Retina (tissue), 1 donor: ENCODE measurements around the gene ZKSCAN7.
A peak's percentile ranks its signal among the peaks of the same experiment; 100 is the strongest.
"Not testable (repeated sequence)": the region's sequence is repeated elsewhere in the genome, so short reads cannot be mapped to it uniquely, and the experiment has no call there.

Experiments used
- DNase-seq: peaks from one replicate; pipeline ENCODE4 v3.0.0-alpha.2; 2016

Gene ZKSCAN7

DNA sequence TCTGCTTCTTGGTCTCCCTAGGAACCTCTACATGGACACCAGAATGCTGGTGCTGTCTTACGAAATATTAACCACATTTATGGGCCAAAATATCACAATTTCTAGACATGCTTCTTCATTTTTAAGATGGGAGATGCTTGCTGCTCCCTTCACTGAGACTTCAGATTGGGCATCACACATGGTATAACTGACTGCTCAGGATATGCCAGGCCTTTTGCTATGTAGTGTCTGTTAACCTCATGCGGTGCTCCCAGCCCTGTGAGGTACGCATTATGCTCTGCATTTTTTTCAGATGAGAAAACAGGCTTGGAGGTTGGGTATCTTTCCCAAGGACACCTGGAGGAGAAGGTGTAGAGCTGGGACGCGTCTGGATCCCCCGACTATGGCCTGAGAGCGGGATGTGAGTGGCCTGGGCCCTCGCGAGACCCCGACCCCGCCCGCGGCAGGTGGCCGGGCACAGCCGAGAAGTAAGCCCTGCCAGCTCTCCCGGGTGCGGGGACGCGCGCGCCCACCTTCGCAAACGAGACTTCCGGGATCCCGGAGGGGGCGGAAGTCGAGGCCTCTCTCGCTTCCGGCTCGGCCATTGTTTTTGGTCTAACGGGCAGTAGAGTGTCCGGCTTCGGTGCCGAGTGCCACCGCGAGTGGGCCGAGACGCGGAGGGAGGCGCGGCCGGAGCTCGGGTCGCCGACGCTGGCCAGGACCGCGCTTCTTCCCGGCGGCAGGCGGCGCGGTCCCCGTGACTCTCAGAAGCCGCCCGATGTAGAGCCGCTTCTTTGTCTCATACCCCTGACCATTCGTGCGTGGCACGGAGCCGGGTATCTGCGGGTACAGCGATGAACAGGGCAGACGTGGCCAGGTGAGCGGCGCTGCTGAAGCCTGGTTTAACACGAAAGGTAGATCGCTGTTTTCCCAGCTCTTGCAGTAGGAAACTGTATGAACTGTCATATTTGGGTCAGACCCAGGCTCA lies at the start of gene ZKSCAN7:
ZKSCAN7 (plus strand) TSS at position 568 of the 967 bp plus-strand sequence. CDS start 1,855 bp downstream, outside the sequence.
- DNase-seq: peak; percentile 96

DNA sequence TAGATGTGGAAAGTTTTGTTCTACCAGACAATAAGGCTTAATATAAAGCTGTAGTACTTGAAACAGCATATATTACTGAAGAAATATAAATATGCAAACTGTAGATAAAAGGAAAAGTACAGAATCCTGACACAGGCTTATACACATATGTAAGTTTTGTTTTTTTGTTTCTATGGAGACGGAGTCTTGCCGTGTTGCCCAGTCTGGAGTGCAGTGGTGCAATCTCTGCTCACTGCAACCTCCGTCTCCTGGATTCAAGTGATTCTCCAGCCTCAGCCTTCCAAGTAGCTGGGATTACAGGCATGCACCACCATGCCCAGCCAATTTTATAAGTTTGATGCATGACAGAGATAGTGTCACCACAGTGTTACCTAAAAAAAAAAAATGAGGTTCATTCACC lies 48.4 kb upstream of the ZKSCAN7 start:
- DNase-seq: no peak

DNA sequence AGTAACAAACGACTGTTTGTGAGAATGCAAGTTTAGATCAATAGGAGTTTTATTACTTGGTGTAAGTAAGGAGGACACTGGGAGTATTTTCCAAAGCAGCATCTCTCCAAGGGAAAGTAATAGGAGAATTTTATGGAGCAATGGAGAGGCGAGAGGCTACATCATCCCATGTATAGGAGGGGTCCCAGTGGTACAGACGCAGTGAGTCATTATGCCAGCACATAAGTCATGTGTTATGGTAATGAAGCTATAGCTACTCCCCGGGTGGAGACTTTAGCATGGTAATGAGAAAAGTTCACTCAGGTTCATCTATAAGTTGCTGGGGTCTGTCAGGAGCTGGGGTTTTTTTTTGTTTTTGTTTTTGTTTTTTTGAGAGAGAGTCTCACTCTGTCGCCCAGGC lies 48.0 kb upstream of the ZKSCAN7 start:
- DNase-seq: no peak

DNA sequence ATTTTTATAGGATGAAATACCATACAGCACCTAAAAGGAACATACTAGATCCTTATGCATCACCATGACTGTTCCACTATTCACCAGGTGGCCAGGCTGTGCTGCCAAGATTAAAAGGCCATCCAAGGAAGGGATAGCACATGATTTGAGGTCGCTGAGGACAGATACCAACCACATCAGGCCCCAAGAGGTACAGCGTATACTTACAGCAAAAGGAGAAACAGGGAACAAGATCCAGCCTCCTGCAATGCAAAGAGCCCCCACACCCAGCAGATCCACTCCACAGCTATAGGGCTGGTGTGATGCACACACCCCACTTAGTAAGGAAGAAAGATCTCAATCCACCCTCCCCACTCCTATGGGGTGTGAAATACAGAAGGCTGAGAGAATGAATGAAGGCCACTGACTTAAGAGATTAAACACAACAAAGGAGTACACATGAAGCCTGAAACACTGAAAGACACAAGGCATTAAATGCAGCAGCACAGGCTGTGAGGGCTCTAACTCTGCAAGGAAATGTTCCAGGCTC lies 45.5 kb upstream of the ZKSCAN7 start:
- DNase-seq: no peak

DNA sequence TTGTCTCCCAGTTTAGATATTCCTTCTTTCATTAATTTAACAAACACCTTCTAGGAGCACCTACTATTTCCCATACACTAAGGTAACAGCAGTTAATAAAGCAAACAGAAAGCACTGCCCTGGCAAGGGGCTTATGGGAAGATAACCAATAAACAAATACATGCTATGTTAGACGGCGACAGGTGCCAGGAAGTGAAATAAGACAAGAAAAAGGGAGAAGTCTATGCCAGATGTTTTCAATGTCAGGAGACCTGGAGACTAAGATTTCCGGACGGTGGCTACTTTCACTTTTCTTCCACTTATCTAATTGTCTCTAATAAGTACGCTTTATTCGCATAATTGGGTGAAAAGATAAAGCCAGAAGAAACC lies 45.0 kb upstream of the ZKSCAN7 start:
- DNase-seq: peak; percentile 44

DNA sequence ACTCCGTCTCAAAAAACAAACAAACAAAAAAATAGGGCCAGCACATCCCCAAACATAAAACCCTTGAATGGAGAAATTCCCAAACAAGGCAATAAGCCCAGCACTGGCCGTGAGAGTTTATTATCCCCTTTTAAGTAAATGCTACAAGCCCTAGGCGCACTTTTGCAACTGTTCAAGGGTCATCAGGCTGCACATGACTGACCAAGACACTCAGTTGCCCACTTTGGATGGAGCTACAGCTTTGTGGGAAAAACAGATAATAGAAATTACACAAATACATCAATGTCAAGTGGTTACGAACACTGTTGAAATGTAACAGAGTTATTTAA lies 43.8 kb upstream of the ZKSCAN7 start:
- no peak for DNase-seq

DNA sequence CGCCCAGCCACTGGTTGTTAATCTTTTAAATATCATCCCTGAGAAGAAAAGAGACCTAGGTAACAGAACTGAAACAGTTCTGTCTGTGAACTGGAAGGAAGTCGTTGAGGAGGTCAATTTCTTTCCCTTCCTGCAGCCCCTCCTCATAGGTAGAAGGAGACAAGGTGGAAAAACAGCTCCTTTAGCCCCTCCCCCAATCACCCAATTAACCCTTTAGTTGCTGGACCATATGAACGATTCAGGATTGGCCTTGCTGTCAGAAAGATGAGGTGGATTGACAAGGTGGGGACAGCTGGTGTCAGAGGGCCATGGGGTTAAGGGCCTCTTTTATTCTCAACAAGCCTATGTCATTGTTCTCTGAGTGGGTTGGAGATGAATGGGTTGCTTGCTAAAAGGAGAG lies 41.5 kb upstream of the ZKSCAN7 start:
- DNase-seq: no peak

DNA sequence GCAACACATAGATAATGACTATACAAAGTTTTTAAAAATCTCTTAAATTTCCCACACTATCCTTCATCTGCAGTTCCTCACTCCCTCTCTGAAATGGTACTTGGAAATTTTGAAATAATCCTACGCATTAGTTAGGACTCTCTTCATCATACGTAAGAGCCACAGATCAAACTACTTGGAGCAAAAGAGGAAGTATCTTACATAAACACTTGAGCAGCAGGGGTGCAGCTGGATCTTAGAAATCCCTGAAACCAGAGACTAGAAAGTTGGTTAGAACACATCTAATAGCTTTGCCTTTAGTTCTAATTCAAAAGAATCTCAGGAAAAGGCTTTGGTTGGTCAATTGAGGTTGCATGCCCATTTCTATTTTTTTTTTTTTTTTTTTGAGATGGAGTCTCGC lies 38.8 kb upstream of the ZKSCAN7 start:
- DNase-seq: no peak

DNA sequence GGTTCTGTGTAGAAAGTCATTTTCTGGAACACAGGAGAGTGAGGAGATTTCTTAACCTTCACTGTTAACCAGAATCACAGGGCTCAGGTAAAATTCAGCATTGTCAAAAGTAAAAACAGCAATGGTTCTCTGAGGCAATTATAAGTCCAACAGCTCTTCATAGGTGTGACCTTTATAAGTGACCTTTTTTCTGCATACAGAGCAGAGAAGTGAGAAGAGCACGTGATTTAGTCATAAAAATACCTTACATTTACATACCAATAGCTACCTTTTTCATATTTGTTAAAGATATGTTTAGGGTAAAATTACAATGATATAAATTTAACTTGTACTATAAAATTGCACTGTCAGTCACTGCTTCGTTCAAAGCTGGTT lies 36.2 kb upstream of the ZKSCAN7 start:
- no peak for DNase-seq

DNA sequence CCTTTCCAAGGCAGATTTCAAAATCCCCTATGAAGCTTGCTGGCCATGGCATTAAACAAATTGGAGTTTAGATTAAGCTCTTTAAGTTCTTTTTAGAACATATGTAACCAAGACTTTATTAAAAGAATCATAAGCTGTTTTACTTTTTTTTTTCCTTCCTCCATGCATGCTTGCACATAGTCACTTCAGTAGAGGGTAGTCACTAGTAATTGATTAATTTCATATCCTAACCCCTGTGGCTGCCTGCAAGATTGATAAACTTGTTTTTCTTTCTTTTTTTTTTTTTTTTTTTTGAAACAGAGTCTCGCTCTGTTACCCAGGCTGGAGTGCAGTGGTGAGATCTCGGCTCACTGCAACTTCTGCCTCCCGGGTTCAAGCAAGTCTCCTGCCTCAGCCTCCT lies 33.3 kb upstream of the ZKSCAN7 start:
- no peak for DNase-seq

DNA sequence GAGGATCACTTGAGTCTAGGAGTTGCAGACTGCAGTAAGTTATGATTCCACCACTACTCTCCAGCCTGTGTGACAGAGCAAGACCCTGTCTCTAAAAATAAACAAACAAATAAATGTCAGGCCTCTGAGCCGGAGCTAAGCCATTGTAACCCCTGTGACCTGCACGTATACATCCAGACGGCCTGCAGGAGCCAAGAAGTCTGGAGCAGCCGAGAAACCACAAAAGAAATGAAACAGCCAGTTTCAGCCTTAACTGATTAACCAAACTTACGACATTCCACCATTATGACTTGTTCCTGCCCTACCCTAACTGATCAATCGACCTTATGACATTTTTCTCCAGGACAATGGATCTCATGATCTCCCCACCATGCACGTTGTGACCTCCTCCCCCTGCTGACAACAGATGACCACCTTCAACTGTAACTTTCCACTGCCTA lies 32.5 kb upstream of the ZKSCAN7 start:
- no peak for DNase-seq

DNA sequence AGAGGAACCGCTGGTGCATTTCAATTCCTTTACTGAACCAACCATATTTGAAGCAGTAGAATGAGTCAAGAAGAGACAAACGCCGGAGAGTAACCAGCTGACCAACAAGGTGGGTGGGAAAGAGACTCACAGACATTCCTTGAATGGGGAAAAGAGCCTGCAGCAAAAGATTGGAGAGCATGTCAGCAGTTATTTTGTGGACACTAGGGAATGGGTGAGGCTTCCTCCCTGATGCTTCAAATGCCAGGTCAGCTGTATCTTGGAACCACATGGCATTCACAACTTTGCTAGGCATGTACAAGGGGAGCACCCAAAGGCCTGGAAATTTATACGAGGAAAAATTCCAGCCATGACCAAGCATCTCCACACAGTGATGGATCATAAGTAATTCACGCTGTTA lies 29.9 kb upstream of the ZKSCAN7 start:
- no peak for DNase-seq

DNA sequence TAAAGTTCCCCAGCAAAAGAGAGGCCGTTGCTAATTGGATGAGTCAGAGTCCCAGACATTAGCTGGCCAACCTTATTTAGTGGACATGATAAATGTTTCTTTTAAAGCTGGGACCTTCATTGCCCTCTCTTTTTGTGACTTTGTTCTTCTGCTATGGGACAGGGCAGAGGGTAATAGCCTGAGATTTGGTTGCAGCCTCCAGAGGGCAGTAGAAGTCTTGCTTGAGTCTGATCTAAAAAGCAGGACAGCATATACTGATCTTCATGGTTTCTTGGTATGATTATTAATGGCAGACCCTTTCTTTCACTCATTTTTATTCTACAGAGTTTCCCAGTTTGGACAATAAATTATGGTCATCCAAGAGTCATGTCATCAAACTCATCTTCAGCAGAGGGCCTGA lies 25.1 kb upstream of the ZKSCAN7 start:
- no peak for DNase-seq

DNA sequence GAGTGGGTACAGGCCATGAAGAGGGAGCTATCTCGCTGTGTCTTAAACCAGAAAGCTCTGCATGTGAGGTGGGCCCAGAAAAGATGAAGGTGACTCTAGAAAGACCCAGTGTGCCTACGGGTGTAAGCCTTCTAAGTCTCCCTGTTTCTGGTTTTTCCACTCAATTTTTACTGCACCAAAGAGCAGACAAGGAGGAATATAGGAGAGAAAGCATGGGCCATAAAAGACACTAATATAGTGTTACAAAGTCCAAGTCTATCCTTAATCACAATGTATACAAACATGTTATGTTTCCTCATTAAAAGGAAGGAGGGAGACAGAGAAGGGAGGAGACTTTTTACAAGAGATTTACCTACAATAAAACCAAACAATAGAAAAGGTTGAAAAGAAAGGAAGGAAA lies 24.1 kb upstream of the ZKSCAN7 start:
- no peak for DNase-seq

DNA sequence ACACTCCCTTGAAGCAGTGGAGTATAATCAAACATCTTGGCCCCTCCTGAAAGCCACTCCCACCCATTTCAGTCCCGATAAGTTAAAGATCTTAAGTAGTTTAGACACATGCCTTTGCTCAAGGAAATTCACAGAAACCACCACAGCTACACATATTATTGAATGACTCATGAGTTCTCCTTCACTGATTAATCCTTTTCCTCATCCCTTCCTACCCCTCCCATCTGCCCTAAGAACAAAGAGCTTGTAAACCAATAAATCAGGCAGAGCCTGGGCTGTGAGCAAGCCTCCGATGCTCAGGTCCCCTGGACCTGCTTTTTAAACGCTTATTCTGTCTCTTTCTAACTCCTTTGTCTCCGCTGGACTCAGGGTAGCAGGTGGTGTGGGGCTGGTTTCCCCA lies 20.3 kb upstream of the ZKSCAN7 start:
- not testable (repeated sequence) for DNase-seq

DNA sequence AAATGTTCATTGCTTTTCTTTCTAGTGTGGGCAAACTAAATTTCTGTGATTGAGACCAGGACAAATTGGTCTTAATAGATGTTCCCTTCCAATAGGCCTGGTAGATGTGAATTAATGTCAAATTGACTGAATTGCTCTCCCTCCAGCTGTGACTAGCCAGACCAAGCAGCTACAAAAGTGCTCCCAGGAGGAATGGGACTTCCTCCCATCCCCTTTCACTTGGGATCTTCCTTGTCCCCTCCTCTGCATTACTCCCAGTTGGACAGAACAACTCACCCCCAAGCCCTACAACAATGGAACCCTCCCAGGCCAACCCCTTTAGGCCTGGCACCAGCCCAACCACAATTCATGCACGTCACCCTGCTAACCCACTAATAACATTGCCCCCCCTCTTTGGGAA lies 19.6 kb upstream of the ZKSCAN7 start:
- DNase-seq: peak; percentile 2

DNA sequence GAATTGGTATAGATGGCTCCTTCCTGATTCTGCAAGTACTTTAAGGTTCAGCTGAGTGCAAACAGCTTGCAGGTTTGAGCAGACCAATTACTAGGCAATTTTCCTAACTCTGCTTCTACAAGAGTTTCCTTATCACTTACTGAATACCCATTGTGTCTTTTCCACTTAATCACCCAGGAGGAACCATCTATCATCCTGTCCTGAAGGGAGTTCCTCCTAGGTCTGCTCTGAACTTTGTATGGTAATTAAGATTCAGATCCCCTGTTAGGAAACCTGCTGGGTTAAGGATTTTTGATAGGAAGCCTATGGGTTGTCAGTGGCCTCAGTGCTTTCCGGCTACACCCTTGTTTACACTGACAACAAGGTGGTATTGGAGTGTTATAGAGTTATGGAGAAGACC lies 10.2 kb upstream of the ZKSCAN7 start:
- DNase-seq: not testable (repeated sequence)

DNA sequence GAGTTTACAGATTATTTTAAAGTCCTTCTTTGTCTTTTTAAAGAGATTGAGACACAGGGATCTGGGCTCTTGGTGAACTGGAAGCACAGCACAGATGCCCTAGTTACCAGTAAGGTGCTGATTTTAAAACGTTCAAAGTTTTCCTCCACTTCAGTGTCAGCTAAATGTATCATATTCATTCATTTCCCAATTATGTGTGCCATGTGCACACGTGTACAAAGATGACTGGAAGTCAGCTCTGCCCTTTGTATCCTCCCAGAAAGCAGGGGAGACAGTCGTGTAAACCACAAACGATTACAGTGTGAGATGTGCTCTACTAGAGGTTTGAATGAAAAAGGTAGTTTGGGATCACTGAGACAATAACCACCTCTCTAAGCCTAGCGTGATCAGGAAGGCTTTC lies 730 bp downstream of the ZKSCAN7 start:
- DNase-seq: no peak

DNA sequence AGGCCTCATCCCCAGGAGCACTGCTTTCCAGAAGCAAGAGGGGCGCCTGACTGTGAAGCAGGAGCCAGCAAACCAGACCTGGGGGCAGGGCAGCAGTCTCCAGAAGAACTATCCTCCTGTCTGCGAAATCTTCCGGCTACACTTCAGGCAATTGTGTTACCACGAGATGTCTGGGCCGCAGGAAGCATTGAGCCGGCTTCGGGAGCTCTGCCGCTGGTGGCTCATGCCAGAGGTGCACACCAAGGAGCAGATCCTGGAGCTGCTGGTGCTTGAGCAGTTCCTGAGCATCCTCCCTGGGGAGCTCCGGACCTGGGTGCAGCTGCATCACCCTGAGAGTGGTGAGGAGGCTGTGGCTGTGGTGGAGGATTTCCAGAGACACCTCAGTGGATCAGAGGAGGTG lies 2.1 kb downstream of the ZKSCAN7 start:
- no peak for DNase-seq

DNA sequence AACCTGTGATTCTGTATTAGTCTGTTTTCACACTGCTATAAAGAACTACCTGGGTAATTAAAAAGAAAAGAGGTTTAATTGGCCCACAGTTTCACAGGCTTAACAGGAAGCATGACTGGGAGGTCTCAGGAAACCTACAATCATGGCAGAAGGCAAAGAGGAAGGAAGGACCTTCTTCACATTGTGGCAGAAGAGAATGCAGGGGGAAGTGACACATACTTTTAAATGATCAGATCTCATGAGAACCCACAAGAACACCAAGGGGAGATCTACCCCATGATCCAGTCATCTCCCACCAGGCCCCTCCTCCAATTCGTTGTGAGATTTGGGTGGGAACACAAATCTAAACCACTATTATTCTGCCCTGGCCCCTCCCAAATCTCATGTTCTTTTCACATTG lies 6.1 kb downstream of the ZKSCAN7 start:
- no peak for DNase-seq

DNA sequence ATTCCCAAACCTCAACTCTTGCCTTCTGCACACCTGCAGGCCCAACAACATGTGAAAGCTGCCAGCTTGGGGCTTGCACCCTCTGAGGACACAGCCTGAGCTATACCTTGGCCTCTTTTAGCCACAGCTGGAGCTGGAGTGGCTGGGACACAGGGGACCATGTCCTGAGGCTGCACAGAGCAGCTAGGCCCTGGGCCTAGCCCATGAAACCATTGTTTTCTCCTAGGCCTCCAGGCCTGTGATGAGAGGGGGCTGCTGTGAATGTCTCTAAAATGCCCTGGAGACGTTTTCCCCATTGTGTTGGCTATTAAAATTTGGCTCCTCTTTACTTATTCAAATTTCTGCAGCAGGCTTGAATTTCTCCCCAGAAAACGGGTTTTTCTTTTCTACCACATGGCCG lies 7.2 kb downstream of the ZKSCAN7 start:
- no peak for DNase-seq

DNA sequence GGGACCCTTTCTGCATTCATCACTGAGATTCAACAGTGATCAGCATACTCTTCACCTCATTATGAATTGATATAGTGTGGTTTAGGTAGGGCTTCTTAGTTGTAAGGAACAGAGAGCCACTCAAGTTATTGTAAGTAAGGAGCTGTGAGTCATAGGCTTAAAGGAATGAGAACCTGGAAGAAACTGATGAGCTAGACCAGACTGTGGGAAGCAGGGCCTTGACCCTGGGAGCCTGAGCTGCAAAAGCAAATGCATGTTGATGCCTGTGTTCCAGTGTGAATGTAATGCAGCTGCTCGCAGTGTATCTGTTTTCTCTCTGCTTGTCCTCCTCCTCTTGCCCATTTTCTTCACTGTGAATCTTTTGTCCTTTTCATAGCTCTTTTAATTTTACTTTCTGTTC lies 13.6 kb downstream of the ZKSCAN7 start:
- DNase-seq: no peak

DNA sequence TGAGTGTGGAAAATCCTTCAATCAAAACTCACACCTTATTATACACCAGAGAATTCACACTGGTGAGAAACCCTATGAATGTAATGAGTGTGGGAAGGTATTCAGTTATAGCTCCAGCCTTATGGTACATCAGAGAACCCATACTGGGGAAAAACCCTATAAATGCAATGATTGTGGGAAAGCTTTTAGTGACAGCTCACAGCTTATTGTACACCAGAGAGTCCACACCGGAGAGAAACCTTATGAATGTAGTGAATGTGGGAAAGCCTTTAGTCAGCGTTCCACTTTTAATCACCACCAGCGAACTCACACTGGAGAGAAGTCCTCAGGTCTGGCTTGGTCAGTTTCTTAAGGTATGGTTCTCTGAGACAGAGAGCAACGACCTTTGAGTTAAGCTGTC lies 16.0 kb downstream of the ZKSCAN7 start:
- DNase-seq: no peak

DNA sequence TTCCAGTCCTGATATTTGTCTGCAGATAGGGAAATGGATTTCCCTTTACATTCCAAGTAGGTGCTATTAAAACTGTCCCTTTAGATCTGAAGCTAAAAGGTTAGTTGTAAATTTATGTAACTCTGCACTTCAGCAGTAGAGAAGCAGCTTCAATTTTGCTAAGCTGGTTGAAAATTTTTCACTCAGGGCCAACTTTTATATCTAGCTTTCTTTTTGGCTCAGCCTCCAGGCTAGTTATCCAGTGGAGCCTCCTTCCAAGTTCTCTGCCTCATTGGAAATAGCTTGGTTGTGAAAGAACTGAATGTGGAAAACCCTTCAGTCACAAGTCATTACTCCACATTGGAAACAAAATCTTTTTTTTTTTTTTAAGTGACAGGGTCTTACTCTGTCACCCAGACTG lies 21.6 kb downstream of the ZKSCAN7 start:
- DNase-seq: no peak
